Measurements from ENCODE around the gene ADAMTSL1. TPM values are rescaled to one million over a fixed set of nuclear protein-coding genes. Genes with fewer than 3 reads are reported as not detected.

ADAMTSL1 gene
- total and polyA plus RNA-seq, 9 of the 15 experiments (the other 6 are each of a cell fraction or from before 2014, with no cell fraction given), result 0.01 TPM; not detected in 8

GRCh38 chr9:18459962-18460584, 13.9 kb upstream of the ADAMTSL1 start:
- intact Hi-C loops (cut with micrococcal nuclease) (no loop called here), in situ Hi-C loops (cut with MboI) (no loop called here)
- no peak overlapping the region for H3K27ac ChIP-seq (ENCODE audit: extremely low read depth, low read depth, low read length)
- FAIRE-seq (no peak), DNase-seq (ENCODE audit: extremely low read depth in 1 of 4, low spot score in 3 of 4) (no peak), ATAC-seq (no peak)
- ChIA-PET CTCF (ENCODE audit: low intra/inter-chr PET ratio) (no interaction called here), POLR2A (no interaction called here)
- no peaks in the 10 kb centered on the region for H4K20me1 ChIP-seq (replicated peaks; ENCODE audit: control insufficient read depth, insufficient read depth, low read length)
- H3K9me1 ChIP-seq (ENCODE audit: control insufficient read depth, insufficient read depth, low read length), result no peaks in the 10 kb centered on the region
- BruUV-seq (replicated peaks), result no TSS peak
- no peak overlapping the region for H3K4me2 ChIP-seq (ENCODE audit: insufficient read depth, low read length)
- no peaks in the 10 kb centered on the region for H3K4me1 ChIP-seq (replicated peaks in 1 of 2; ENCODE audit: control insufficient read depth in 2 of 2, insufficient read depth in 2 of 2, low read length in 2 of 2)
- WGBS (ENCODE audit: insufficient coverage, low coverage, missing lambda C conversion rate), result 1% methylated on average over 7 of the region's 7 CpGs
- H2AFZ ChIP-seq (ENCODE audit: low read depth, low read length), result no peak overlapping the region
- no peak overlapping the region for H3K9ac ChIP-seq (ENCODE audit: insufficient read depth in 1 of 2, low read depth in 2 of 2, low read length in 2 of 2)
- no peaks in the 10 kb centered on the region for H3K9me3 ChIP-seq (replicated peaks; ENCODE audit: control insufficient read depth, insufficient read depth, low read depth, low read length)
- no peaks in the 10 kb centered on the region for H3K27me3 ChIP-seq (ENCODE audit: control insufficient read depth in 2 of 2, insufficient read depth in 2 of 2, low read length in 2 of 2)
- no peaks in the 10 kb centered on the region for H3K36me3 ChIP-seq (ENCODE audit: control insufficient read depth, insufficient read depth, low read length)
- no peak overlapping the region for H3K4me3 ChIP-seq
- no peaks in the 10 kb centered on the region for H3K79me2 ChIP-seq (ENCODE audit: control insufficient read depth, insufficient read depth, low read length)
- TF ChIP-seq TAL1 (IDR thresholded peaks at IDR 0.05) (no peak), SUPT5H (IDR thresholded peaks at IDR 0.05) (no peak), MEF2D (tag; conservative IDR thresholded peaks at IDR 0.05; ENCODE audit: low read depth) (no peak), CBX2 (IDR thresholded peaks at IDR 0.05; ENCODE audit: insufficient read depth, low read length, poor library complexity, severe bottlenecking) (no peak), ARID4B (CRISPR knock-in tag; IDR thresholded peaks at IDR 0.05) (no peak), ZNF224 (CRISPR knock-in tag; IDR thresholded peaks at IDR 0.05) (no peak), CTBP1 (IDR thresholded peaks at IDR 0.05; ENCODE audit: borderline replicate concordance) (no peak), ESRRB (CRISPR knock-in tag; IDR thresholded peaks at IDR 0.05; ENCODE audit: borderline replicate concordance) (no peak), ZNF695 (CRISPR knock-in tag; IDR thresholded peaks at IDR 0.05) (no peak), ZC3H11A (IDR thresholded peaks at IDR 0.05; ENCODE audit: low read depth, low read length) (no peak), TCF3 (CRISPR knock-in tag; IDR thresholded peaks at IDR 0.05) (no peak)
- TF ChIP-seq, protein P1, sequence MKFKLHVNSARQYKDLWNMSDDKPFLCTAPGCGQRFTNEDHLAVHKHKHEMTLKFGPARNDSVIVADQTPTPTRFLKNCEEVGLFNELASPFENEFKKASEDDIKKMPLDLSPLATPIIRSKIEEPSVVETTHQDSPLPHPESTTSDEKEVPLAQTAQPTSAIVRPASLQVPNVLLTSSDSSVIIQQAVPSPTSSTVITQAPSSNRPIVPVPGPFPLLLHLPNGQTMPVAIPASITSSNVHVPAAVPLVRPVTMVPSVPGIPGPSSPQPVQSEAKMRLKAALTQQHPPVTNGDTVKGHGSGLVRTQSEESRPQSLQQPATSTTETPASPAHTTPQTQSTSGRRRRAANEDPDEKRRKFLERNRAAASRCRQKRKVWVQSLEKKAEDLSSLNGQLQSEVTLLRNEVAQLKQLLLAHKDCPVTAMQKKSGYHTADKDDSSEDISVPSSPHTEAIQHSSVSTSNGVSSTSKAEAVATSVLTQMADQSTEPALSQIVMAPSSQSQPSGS (CRISPR knock-in tag; IDR thresholded peaks at IDR 0.05), result no peak
- TF ChIP-seq, protein P2, sequence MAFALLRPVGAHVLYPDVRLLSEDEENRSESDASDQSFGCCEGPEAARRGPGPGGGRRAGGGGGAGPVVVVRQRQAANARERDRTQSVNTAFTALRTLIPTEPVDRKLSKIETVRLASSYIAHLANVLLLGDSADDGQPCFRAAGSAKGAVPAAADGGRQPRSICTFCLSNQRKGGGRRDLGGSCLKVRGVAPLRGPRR (CRISPR knock-in tag; IDR thresholded peaks at IDR 0.05), result no peak

Data from K562 (cell line).